Right renal cortex interstitium (tissue), 3 donors: ENCODE measurements around the gene MYBPC3. TPM values are rescaled to one million over a fixed set of nuclear protein-coding genes. Genes with fewer than 3 reads are reported as not detected.
"Not testable (repeated sequence)": the region's sequence is repeated elsewhere in the genome, so short reads cannot be mapped to it uniquely, and the experiment has no call there.

Experiments used
- DNase-seq, 3 donors: peaks; one replicate each; pipeline ENCODE4 v3.0.0-alpha.2; 2013; ENCODE audit warnings: low read depth in 3 of 3, low spot score in 2 of 3
- polyA plus RNA-seq, 3 donors: library from polyadenylated mRNA; unstranded; fragments of 120-200 nt; gene quantifications; one replicate each; pipeline ENCODE4 v1.2.1, GENCODE V29; 2013; ENCODE audit not compliant: insufficient read length in 3 of 3

MYBPC3 gene
- polyA plus RNA-seq, 3 donors = 0.08 to 0.64 (median 0.18) TPM

DNA sequence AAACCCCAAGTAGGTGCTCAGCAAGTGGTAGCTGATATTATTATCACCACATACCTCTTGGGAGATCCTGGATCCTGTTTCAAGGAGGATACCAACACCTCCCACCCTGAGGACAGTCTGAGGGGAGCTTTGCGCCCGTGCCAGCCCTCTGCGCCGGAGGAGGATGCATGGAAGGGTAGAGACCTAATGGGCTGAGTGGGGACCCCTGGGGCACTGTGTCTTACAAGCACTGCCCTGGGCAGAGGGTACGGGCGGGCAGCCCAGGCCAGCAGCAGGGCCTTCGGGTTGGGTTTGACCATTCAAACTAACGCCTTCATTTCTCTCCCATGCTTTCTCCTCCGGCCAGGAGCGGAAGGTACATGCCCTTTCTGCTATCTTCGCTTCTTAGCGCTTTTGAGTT is 26.3 kb downstream of the MYBPC3 start:
- no peak for DNase-seq

DNA sequence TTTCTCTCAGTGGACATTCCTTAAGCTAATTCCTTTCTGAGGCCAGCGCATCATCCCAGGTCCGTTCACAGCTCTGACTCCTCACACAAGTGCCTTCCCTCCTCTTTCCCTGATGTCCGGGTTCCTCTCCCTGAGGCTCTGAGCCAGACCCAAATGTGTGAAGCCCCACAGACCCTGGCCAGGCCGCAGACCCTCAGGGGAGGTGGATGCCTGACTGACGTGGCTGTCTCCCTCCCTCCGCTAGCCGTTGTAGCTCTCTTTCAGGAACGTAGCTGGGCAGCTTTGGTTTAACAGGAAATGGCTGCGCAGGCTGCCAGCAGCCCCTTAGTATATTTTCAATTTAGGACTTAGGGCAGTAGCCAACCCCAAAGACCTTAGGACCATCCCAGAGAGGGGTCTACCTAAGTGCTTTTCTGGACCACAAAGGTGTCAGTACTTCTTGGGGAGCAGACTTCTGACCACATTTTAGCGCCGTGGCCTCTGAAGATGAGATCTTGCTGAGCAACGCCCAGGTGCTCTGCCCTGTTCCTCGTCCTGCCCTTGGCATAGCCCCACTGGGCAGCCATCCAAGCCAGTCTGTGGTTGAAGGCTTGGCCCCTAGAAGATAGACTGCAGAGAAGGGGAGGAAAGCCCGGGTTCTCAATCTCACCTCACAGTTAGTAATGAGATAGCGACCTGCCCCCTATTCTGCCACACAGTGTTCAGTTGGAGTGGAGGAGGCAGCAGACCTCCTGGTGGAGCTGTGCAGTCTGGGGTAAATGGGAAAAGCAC is 27.0 kb downstream of the MYBPC3 start:
- DNase-seq = no peak

DNA sequence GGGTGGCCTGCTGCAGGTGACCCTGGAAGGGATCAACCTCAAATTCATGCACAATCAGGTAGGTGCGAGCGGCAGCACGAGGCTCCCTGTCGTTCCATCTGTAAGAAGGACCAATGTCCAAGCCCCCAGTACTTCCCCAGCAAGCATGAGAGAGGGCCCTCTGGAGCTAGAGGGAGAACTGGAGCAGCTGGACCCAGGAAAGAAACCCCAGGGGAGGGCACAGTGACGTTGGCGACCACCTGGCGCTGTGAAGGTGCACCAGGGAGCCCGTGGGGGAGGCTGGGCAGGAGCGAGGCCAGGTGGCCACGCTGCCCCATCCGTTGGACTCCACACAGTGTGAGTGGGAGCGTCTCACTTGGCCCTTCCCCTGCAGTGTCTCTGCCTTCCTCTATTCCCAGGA is 28.0 kb downstream of the MYBPC3 start:
- no peak for DNase-seq

DNA sequence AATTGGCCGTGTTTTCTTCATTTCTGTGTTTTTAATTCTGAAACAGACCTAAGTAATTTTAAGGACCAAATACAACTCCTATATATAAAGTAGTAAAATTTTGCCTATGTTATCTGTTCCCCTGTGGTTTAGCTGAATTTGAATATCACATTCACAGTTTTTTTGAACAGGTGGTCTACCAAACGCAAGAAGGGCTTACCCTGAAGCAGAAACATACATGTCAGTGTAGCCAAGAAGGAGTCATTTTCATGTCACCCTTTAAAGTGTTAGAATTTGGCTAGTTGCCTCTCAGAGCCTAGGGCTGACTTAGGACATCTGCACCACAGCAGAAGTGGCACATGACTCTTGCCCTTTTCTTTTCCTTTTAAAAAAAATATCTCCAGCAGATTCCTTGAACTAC is 34.3 kb downstream of the MYBPC3 start:
- DNase-seq = no peak

DNA sequence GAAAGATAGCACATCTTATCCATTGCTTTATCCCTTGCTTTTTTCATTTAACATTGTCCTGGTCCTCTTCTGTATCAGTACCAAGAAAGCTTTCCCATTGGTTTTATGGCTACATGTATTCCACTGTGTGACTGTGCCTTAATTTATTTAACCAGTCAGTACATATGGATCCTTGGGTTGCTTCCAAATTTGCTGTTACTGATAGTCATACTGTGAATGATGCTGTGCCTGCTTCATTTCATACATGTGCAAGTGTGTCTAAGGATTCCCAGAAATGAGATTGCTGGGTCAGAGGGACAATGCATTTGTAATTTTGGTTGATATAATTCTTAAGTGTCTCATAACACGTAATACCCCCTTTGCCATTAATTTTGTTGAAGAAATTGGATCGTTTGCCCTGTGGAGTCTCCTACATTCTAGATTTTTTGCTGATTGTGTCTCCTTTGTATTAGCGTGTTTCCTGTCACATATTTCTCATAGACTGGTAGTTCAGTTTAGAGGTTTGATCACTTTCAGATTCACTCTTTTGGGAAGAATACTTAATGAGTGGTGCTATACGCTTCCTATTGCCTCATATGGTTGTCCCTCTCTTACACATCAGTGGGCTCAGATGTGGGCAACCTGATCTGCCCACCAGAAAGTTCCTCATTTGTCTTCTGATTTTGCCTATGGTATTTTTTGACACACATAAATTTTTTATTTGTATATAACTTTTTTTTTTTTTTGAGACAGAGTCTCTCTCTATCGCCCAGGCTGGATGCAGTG is 35.3 kb downstream of the MYBPC3 start:
- no peak for DNase-seq

DNA sequence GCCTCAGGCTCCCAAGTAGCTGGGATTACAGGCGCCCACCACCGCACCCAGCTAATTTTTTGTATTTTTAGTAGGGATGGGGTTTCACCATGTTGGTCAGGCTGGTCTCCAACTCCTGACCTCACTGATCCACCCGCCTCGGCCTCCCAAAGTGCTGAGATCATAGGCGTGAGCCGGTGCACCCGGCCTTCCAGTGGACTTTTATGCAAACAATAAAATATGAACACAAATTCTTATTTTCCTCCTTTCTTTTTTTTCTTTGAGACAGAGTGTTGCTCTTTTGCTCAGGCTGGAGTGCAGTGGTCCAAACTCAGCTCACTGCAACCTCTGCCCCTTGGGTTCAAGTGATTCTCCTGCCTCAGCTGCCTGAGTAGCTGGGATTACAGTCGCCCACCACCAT is 36.0 kb downstream of the MYBPC3 start:
- DNase-seq = not testable (repeated sequence)

DNA sequence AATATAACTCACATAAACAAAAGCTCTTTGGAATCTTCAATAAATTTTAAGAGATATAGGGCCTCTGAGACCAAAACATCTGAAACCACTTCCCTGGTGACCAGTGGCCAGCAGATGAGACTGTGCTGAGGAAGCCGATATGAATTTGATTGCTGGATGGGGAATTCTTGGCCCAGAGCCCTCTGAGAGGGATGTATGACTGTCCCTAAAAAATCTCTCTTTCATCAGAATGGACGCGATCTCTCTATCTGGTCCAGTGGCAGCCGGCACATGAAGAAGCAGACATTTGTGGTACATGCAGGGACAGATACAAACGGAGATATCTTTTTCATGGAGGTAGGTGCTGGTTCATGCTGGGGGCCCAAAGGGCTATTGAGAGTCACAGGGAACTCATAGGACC is 37.5 kb downstream of the MYBPC3 start:
- DNase-seq = no peak

DNA sequence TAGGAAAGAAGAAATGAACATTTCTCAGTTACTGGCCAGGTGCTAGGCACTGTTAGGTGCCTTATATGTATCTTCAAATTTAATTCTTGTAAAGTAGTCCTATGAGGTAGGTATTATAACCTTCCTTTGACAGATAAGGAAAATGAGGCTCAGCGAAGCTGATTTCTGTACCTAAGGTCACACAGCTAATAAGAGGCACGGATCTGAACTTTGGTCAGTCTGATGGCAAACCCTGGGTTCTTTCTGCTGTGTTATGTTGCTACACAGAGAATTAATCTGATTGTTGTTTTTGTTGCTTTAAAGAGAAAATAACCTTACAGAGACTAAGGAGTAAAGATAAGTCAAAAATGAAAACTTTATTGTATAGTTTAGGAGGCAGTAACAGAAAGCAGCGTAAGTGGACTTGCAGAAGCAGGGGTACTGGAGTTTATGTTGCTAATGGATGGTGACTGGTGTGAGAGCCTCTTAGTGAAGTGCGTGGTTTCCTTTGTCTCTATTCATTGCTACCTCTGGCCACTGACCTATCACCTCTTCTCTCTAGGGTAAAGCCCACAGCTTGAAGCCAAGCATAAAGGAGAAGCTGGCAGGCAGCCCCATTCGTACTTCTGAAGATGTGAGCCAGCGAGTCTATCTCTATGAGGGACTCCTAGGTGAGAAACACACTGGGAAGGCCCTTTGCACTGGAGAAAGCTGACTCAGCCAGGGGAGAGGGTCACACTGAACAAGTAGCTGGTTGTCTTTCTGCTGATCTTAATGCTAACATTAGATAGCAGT is 44.3 kb downstream of the MYBPC3 start:
- DNase-seq = no peak

DNA sequence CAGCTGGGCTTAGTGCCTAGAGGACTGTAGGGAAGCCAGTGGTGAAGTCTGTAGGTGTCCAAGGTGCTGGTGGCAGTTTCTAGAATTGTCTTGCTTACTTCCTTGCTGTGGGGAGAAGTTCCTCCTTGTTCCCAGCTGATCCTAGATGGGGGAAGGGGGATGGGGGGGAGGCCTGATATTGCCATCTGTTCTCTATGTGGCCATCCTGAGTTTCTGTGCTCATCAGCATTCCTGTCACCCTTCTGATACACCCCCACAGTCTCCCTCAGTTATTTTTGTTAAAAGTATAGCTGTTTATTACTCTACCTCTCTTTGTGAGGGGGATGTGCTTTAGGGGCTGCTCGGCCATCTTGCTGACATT is 46.0 kb downstream of the MYBPC3 start:
- DNase-seq = no peak

DNA sequence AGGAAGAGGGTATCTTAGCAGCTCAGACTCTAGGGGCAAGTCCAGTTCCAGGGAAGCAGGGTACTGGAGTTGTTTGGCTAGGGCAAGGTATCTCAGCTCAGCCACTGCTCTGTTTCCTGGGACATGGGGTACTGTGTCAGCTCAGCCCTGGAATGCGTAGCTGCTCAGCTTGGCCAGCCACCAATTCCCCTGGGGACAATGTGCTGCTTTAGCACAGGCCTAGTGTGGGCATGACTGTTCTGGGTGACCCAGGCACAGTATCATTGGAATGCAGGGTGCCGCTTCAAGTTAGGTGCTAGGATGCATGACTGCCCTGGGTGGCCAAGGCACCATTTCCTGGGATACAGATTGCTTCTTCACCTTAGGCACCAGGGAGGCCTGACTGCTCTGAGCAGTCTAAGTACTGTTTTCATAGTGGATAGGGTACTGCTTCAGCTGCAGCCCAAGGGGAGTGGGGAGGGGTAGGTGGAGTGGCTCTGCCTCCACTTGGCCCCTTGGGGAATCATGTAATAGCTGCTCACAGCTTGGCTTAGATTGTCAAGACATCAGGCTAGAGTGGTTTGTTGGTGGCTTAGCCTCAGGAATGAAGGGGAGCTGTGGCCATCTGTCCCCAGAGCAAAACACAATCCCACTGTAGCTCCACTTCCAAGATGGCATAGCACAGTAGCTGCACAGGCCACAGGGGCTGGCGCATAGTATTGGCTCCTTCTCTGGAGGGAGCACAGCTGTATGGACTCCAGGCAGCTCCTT is 46.6 kb downstream of the MYBPC3 start:
- DNase-seq = no peak

DNA sequence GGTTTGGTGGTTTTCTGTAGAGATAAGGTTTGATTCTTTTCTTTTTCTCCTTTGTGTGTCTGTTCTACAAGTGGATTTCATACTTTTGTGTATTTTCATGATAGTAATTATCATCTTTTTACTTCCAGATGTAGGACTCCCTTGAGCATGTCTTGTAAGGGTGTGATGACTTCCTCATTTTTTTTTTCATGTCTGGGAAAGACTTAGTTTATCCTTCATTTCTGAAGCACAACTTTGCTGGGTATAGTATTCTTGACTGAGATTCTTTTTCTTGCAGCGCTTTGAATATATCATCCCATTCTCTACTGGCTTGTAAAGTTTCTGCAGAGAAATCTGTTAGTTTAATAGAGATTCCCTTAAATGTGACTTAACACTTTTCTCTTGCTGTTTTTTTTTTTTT is 49.6 kb downstream of the MYBPC3 start:
- no peak for DNase-seq

DNA sequence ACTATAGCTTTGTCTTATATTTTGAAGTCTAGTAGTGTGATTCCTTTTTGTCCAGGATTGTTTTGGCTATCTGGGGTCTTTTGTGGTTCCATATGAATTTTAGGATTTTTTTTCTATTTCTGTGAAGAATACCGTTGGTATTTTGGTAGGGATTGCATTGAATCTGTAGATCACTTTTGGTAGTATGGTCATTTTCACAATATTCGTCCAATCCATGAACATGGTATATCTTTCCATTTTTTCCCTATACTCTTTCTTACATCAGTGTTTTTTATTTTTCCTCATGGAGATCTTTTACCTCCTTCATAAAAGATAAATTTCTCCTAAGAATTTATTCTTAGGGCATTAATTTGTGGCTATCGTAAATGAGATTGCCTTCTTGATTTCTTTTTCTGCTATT is 53.4 kb downstream of the MYBPC3 start:
- DNase-seq = no peak

DNA sequence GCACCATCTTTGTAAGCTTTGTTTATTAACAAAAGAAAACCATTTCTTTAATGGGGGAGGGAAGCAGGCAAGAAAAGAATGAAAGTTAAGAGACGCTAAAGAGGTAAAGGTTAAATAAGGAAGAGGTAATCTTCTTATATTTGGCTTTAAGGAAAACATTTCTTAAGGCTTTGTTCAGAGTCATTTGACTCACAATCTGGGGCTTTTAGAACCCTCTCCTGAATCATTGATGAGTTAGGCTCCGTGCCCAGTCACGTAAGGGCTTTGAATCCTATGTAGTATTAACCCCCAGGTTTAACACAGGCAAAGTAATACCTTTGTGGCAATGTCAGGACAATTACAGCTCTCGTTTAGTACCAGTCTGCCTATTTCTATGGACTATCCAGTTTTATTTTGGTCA is 56.5 kb downstream of the MYBPC3 start:
- DNase-seq = no peak

DNA sequence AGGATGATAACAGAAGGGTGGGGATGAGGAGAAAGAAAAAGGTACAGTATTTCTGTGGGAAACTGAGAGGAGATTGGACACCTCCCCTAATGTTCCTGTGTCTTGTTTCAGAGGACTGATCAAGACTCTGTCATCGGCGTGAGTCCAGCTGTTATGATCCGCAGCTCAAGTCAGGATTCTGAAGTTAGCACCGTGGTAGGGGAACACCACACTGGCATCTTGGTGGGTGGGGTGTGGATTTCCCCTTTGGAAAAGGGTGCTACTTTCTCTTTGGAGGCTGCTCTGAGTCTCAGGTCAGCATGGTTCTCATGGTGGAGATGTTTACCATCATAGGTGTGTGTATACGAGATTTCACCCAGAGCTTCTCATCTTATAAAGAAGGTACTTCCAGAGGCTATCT is 57.1 kb downstream of the MYBPC3 start:
- no peak for DNase-seq

DNA sequence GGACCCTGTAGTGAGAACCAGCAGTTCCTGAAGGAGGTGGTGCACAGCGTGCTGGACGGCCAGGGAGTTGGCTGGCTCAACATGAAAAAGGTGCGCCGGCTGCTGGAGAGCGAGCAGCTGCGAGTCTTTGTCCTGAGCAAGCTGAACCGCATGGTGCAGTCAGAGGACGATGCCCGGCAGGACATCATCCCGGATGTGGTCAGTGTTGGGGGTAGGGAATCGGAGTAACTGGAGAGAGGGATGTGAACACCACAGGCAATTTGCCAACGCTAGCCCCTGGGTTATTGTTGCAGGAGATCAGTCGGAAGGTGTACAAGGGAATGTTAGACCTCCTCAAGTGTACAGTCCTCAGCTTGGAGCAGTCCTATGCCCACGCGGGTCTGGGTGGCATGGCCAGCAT is 62.6 kb downstream of the MYBPC3 start:
- no peak for DNase-seq

DNA sequence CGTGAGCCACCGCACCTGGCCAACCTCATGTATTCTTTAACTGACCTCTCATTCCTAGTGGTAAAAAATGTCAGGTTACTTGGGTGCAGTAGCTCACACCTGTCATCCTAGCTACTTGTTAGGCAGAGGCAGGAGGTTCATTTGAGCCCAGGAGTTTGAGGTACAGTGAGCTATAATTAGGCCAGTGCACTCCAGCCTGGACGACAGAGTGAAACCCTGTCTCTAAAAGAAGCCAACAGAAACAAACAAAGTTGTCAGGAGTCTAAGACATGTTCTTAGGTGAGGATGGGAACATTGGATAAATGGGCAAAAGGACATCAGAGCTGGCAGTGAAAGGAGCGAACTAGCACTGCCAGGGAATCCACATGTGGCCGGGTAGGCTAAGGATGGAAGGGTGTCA is 64.4 kb downstream of the MYBPC3 start:
- DNase-seq = no peak

DNA sequence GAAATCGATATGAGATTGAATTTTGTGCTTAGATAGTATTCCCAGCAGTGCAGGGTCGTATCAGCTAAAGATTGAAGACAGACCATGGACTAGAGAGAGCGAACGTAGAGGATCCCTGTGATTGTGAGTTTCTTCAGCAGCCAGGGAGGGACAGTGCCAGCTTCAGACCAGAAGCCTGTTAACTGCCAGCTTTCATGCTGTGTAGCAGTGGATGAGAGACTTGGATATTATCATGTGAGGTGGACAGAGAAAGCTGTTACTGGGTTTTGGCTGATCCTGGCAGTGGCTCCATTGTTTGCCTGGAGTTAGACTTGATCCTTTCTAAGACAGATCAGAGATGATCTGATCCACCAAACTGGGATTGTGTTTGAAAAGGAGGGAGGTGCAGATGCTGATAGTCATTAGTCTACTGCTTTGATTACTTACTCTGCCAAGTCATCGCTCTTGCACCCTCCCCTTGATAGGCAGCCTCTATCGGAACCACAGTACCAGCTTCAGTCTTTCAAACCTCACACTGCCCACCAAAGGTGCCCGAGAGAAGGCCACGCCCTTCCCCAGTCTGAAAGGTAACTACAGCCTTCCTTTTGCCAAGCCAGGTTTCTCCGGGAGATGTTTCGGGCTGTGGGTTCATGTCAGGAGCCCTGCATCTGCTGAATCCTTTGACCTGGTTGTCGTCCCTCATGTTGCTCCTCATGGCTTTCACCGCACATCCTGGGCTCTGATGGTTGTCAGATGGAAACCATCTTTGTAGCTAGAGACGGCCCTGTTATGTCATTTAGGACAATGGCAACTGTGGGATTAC is 66.3 kb downstream of the MYBPC3 start:
- no peak for DNase-seq

DNA sequence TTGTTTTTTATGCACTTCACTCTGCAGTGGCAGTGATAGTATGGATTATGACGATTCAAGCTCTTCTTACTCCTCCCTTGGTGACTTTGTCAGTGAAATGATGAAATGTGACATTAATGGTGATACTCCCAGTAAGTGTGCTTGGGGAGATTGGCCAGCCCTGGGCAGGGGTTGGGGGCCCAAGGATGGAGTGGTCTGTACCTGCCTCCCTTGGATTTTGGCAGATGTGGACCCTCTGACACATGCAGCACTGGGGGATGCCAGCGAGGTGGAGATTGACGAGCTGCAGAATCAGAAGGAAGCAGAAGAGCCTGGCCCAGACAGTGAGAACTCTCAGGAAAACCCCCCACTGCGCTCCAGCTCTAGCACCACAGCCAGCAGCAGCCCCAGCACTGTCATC is 68.4 kb downstream of the MYBPC3 start:
- no peak for DNase-seq

DNA sequence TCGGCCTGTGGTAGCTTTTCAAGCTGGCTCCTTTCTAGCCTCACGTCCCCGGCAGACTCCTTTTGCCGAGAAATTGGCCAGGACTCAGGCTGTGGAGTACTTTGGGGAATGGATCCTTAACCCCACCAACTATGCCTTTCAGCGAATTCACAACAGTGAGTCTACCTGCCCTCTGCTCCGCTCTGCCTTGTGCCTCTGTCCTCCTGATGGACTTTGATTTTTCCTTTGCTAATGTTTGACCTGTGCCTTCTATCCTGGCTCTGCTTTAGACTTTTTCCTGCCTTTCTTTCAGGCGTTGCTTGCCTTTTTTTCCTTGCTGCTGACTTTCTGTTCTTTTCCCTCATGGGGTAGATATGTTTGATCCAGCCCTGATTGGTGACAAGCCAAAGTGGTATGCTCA is 70.0 kb downstream of the MYBPC3 start:
- DNase-seq = no peak
